ENCODE data around the gene ADAMTSL5. TPM values are rescaled to one million over a fixed set of nuclear protein-coding genes. Genes with fewer than 3 reads are reported as not detected.
A peak's percentile ranks its signal among the peaks of the same experiment; 100 is the strongest.
"Not testable (repeated sequence)": the region's sequence is repeated elsewhere in the genome, so short reads cannot be mapped to it uniquely, and the experiment has no call there.

Gene ADAMTSL5
- total RNA-seq, 2 donors from 2014 or later, result 1.2 to 1.8 TPM

GRCh38 chr19:1525343-1525742 lies 12.5 kb upstream of the ADAMTSL5 start:
- peaks cover 6 to 8% of the 10 kb centered on the region in 2 donors for H3K4me1 Mint-ChIP-seq (ENCODE audit: low read depth in 2 of 2)
- H3K36me3 Mint-ChIP-seq, result peaks cover 7% of the 10 kb centered on the region
- DNase-seq (ENCODE audit: low spot score) (no peak), ATAC-seq (no peak)
- no peak overlapping the region for H3K4me3 Mint-ChIP-seq
- H3K27ac Mint-ChIP-seq, result no peak overlapping the region
- H3K27me3 Mint-ChIP-seq, result peaks cover 17 to 18% of the 10 kb centered on the region in 2 donors
- no peaks in the 10 kb centered on the region for H3K9me3 Mint-ChIP-seq

GRCh38 chr19:1524972-1525325 lies 12.1 kb upstream of the ADAMTSL5 start:
- H3K36me3 Mint-ChIP-seq, result peaks cover 7% of the 10 kb centered on the region
- no peak overlapping the region for H3K27ac Mint-ChIP-seq
- DNase-seq (ENCODE audit: low spot score) (no peak), ATAC-seq (no peak)
- peak overlapping the region; percentile 7 for H3K4me3 Mint-ChIP-seq
- H3K4me1 Mint-ChIP-seq (ENCODE audit: low read depth in 2 of 2), result peaks cover 6 to 8% of the 10 kb centered on the region in 2 donors
- H3K9me3 Mint-ChIP-seq, result no peaks in the 10 kb centered on the region
- H3K27me3 Mint-ChIP-seq, result peaks cover 17 to 18% of the 10 kb centered on the region in 2 donors

- H3K4me1 Mint-ChIP-seq (ENCODE audit: low read depth in 2 of 2), result peaks cover 6 to 8% of the 10 kb centered on the region in 2 donors
- ATAC-seq (no peak), DNase-seq (ENCODE audit: low spot score) (no peak)
- H3K36me3 Mint-ChIP-seq, result peaks cover 7% of the 10 kb centered on the region
- H3K27me3 Mint-ChIP-seq, result peaks cover 17 to 18% of the 10 kb centered on the region in 2 donors
- peak overlapping the region; percentile 7 for H3K4me3 Mint-ChIP-seq
- H3K27ac Mint-ChIP-seq, result no peak overlapping the region
- H3K9me3 Mint-ChIP-seq, result no peaks in the 10 kb centered on the region
Observed at GRCh38 chr19:1524287-1524971, 11.6 kb upstream of the ADAMTSL5 start.

- DNase-seq (ENCODE audit: low spot score) (no peak), ATAC-seq (no peak)
- H3K27ac Mint-ChIP-seq, result no peak within 1 kb of the TSS
- no peaks in the 10 kb centered on the region for H3K9me3 Mint-ChIP-seq
- H3K4me1 Mint-ChIP-seq (ENCODE audit: low read depth in 2 of 2), result peaks cover 6 to 8% of the 10 kb centered on the region in 2 donors
- H3K36me3 Mint-ChIP-seq, result peaks cover 7% of the 10 kb centered on the region
- H3K4me3 Mint-ChIP-seq, result peak within 1 kb of the TSS; percentile 7
- peaks cover 17 to 18% of the 10 kb centered on the region in 2 donors for H3K27me3 Mint-ChIP-seq
Observed at GRCh38 chr19:1523412-1524286, 10.8 kb upstream of the ADAMTSL5 start, which contains the start of gene PLK5. PLK5 (plus strand) TSS chr19:1524077; CDS start chr19:1526997, 2,920 bp downstream.

- Mint-ChIP-seq H3K4me1 (ENCODE audit: low read depth in 2 of 2) (peaks cover 6 to 8% of the 10 kb centered on the region in 2 donors), H3K27ac (no peak overlapping the region), H3K9me3 (no peaks in the 10 kb centered on the region), H3K27me3 (peaks cover 17 to 18% of the 10 kb centered on the region in 2 donors), H3K4me3 (no peak overlapping the region), H3K36me3 (peaks cover 7% of the 10 kb centered on the region)
- DNase-seq (ENCODE audit: low spot score) (no peak), ATAC-seq (no peak)
Observed at GRCh38 chr19:1522838-1523237, 10.0 kb upstream of the ADAMTSL5 start.

- Mint-ChIP-seq H3K36me3 (peaks cover 7% of the 10 kb centered on the region), H3K4me1 (ENCODE audit: low read depth in 2 of 2) (peaks cover 6 to 8% of the 10 kb centered on the region in 2 donors), H3K27ac (no peak overlapping the region), H3K9me3 (no peaks in the 10 kb centered on the region), H3K4me3 (no peak overlapping the region), H3K27me3 (peaks cover 17 to 18% of the 10 kb centered on the region in 2 donors)
- DNase-seq (ENCODE audit: low spot score) (no peak), ATAC-seq (no peak)
Observed at GRCh38 chr19:1522061-1522460, 9.2 kb upstream of the ADAMTSL5 start.

GRCh38 chr19:1521636-1522035 lies 8.8 kb upstream of the ADAMTSL5 start:
- DNase-seq (ENCODE audit: low spot score) (no peak), ATAC-seq (no peak)
- H3K4me1 Mint-ChIP-seq (ENCODE audit: low read depth in 2 of 2), result peaks cover 6 to 8% of the 10 kb centered on the region in 2 donors
- peaks cover 7% of the 10 kb centered on the region for H3K36me3 Mint-ChIP-seq
- H3K4me3 Mint-ChIP-seq, result no peak overlapping the region
- no peak overlapping the region for H3K27ac Mint-ChIP-seq
- peaks cover 17 to 19% of the 10 kb centered on the region in 2 donors for H3K27me3 Mint-ChIP-seq
- no peaks in the 10 kb centered on the region for H3K9me3 Mint-ChIP-seq

- Mint-ChIP-seq H3K9me3 (no peaks in the 10 kb centered on the region), H3K4me3 (no peak overlapping the region)
- no peak for DNase-seq (ENCODE audit: low spot score)
Observed at GRCh38 chr19:1520203-1520780, 7.5 kb upstream of the ADAMTSL5 start.

GRCh38 chr19:1519802-1520201 lies 7.0 kb upstream of the ADAMTSL5 start:
- H3K4me3 Mint-ChIP-seq, ATAC-seq, H3K27ac Mint-ChIP-seq: not testable (repeated sequence)

More at GRCh38 chr19:1520203-1520780, 7.5 kb upstream of the ADAMTSL5 start:
- peaks cover 6 to 8% of the 10 kb centered on the region in 2 donors for H3K4me1 Mint-ChIP-seq (ENCODE audit: low read depth in 2 of 2)
- H3K27ac Mint-ChIP-seq, result no peak overlapping the region
- peaks cover 12 to 19% of the 10 kb centered on the region in 2 donors for H3K27me3 Mint-ChIP-seq
- ATAC-seq, result no peak
- peaks cover 7% of the 10 kb centered on the region for H3K36me3 Mint-ChIP-seq

GRCh38 chr19:1518471-1518870 lies 5.7 kb upstream of the ADAMTSL5 start:
- H3K27me3 Mint-ChIP-seq, result peaks cover 6 to 7% of the 10 kb centered on the region in 2 donors
- H3K4me3 Mint-ChIP-seq, result no peak overlapping the region

More at GRCh38 chr19:1519802-1520201, 7.0 kb upstream of the ADAMTSL5 start:
- not testable (repeated sequence) for DNase-seq (ENCODE audit: low spot score); H3K36me3 Mint-ChIP-seq; H3K4me1 Mint-ChIP-seq (ENCODE audit: low read depth in 2 of 2); H3K9me3 Mint-ChIP-seq
- H3K27me3 Mint-ChIP-seq, result peaks cover 12 to 15% of the 10 kb centered on the region in 2 donors

GRCh38 chr19:1516395-1516753 lies 3.6 kb upstream of the ADAMTSL5 start:
- no peak overlapping the region for H3K4me3 Mint-ChIP-seq
- DNase-seq (ENCODE audit: low spot score) (no peak), ATAC-seq (no peak)
- no peaks in the 10 kb centered on the region for H3K4me1 Mint-ChIP-seq (ENCODE audit: low read depth in 2 of 2)
- no peaks in the 10 kb centered on the region for H3K36me3 Mint-ChIP-seq
- no peaks in the 10 kb centered on the region for H3K9me3 Mint-ChIP-seq
- H3K27ac Mint-ChIP-seq, result no peak overlapping the region
- H3K27me3 Mint-ChIP-seq, result peaks cover 6 to 7% of the 10 kb centered on the region in 2 donors

More at GRCh38 chr19:1518471-1518870, 5.7 kb upstream of the ADAMTSL5 start:
- H3K9me3 Mint-ChIP-seq, result no peaks in the 10 kb centered on the region
- no peaks in the 10 kb centered on the region for H3K4me1 Mint-ChIP-seq (ENCODE audit: low read depth in 2 of 2)
- DNase-seq (ENCODE audit: low spot score), result no peak
- H3K27ac Mint-ChIP-seq, result no peak overlapping the region
- no peak for ATAC-seq
- no peaks in the 10 kb centered on the region for H3K36me3 Mint-ChIP-seq

- Mint-ChIP-seq H3K9me3 (no peaks in the 10 kb centered on the region), H3K4me3 (no peak overlapping the region), H3K27ac (no peak overlapping the region), H3K36me3 (no peaks in the 10 kb centered on the region), H3K4me1 (ENCODE audit: low read depth in 2 of 2) (no peaks in the 10 kb centered on the region), H3K27me3 (peaks cover 6 to 7% of the 10 kb centered on the region in 2 donors)
- ATAC-seq (no peak), DNase-seq (ENCODE audit: low spot score) (no peak)
Observed at GRCh38 chr19:1514986-1515721, 2.3 kb upstream of the ADAMTSL5 start.

GRCh38 chr19:1514295-1514661 lies 1.5 kb upstream of the ADAMTSL5 start:
- Mint-ChIP-seq H3K4me3 (no peak overlapping the region), H3K36me3 (no peaks in the 10 kb centered on the region), H3K4me1 (ENCODE audit: low read depth in 2 of 2) (peaks cover 0 to 4% of the 10 kb centered on the region in 2 donors), H3K27ac (no peak overlapping the region), H3K27me3 (peaks cover 7 to 10% of the 10 kb centered on the region in 2 donors), H3K9me3 (no peaks in the 10 kb centered on the region)
- no peak for ATAC-seq
- DNase-seq (ENCODE audit: low spot score), result no peak
